NCI-H524 treated with DMSO at 0.1 percent for 48 hours (cell line): Measurements from ENCODE around the gene KCNA2.

Source experiments
- DNase-seq: peaks from one replicate; lab custom pipeline; 2025; lab: John Stamatoyannopoulos, UW

KCNA2 gene

DNA sequence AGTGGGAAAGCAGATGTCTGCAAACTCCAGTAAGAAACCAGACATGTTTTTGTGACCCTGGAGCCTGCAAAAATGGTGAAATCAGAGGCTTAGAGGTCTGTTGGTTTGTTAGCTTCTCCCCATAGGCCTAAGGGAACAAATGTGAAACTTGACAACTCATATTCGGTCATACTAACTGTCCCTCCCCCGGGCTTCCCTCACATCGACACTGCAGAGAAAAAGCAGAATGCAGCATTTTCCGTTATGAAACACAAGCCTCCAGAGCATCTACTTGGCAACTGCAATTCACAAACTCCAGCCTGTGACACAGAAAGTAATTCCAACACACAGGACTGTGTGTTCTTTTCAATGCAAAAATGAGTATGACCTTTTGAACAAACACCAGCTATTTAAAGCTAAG, 3.7 kb downstream of the KCNA2 start:
- no peak for DNase-seq

DNA sequence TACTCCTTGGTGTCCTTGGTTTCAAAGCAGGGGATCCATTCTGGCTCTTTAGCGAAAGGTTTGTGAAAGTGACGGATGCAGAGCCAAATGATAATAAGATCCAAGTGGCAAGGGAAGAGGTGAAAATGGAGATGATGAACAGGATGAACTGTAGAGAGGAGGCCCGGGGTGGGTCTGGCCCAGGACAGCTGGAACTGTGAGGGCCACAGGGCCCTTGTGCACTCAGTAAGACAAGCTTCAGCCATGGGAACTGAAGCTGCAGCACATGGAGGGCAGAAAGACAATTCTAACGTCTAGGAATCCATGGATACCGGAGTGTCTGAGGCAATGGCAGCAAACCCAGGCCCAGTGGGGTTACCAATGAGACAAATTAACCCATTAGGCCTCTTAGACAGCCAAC, 4.8 kb downstream of the KCNA2 start:
- no peak for DNase-seq

DNA sequence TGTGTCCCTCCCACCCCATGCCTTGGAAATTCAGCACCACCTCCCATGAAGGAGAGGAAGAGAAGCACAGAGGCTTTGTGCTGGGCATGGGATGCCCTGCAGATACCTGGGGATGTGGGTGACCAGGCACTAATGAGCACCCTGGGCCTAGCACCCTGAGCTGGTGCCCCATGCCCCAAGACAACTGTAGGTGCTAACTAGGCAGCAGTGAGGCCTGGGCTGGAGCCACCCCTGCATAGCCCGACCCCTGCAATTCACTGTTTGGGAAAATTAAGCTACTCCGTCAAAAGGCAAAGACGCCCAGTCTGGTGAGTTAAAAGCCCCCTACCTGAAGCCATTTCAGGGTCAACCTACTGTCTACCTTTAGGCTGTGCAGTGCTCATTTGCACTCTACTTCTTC, 5.4 kb downstream of the KCNA2 start:
- DNase-seq = no peak

DNA sequence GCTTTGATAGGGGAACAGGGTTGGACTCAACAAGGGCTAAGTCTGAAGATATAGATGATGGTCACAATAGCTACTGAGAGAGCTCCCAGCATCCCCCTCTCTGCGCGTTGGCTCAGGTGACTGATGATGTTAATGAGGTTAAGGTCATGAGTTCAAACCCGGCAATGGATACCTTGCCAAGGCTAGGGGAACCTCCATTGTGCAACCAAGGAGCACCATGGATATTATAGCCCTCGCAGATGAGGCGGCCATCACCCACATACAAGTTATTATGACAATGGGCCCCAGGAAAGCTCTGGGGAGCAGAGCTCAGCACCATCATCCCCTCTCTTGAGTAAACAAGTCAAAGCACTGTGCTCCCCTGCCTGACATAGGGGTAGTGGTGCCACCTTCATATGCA, 8.2 kb downstream of the KCNA2 start:
- DNase-seq = no peak

DNA sequence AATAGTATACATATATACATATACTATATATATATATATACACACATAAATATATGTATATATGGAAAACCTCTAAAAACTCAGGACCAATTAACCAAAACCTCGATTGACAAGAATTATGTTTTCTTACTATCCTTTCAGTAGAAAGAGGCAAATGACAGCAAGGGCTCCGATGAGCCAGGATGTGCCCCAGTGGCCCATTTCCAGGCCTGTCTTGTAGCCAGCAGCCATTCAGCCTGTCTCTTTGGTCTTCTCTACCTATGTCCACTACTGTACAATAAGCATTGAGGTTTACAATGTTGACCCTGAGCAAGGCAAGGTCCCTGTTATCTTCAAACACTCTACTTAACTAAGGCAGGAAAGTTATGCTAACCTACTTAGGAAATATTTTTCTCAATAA, 9.8 kb downstream of the KCNA2 start:
- DNase-seq = no peak

DNA sequence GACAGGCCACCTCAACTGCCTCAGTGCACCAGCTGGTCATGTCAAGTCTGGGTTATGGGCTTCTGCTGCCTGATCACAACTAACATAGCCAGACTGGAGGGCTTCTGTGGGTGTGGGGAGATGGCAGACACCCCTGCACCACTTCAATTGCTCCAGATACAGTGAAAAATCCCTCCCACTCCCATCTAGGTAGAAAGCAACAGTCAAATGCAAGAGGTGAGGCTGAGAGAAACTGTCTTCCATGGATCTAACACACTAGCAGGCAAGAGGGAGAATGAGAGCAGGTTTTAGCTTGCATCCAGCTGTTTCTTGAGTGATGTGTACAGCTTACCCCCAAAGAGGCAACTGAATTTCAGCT, 10.8 kb downstream of the KCNA2 start:
- DNase-seq = no peak

DNA sequence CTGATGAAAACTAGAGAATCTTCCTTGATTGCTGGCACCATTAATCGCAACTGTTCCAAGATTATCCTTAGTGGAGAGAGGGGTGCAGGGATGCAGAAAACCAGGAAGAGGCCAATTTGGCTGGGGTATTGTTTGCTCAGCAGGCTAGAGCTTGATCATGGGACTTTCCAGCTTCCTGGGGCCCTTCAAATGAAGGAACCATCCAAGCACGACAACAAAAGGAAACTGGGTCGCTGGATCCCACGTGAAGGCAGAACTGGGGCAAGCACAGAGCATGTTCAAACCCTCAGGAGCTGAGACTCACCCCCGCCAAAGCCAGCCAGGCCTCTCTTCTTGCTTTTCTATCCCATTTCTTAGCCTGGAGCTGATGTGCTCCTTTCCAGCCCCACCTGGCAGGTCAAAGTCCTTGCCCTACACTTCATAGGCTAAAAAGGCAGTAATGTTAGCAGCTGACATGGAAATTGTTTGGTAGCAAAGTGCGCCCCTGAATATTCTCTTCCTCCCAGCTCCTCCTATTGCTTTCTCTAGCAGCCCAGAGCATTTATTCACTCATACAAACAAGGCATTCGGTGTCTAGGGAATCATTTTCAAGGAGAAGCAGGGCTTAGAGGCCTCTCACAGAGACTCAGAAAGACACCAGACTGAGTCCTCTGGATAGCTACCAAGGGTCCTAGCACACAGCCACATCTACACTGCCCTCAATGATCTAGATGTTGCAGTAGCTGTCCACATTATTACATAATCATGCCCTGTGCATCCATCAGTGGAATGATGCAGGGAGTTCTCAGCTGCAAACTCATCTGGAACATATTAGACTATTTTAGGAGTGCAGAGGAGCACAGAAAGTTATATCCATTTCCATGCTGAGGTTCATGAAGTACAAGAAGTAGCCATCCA, 11.5 kb downstream of the KCNA2 start:
- DNase-seq = no peak

DNA sequence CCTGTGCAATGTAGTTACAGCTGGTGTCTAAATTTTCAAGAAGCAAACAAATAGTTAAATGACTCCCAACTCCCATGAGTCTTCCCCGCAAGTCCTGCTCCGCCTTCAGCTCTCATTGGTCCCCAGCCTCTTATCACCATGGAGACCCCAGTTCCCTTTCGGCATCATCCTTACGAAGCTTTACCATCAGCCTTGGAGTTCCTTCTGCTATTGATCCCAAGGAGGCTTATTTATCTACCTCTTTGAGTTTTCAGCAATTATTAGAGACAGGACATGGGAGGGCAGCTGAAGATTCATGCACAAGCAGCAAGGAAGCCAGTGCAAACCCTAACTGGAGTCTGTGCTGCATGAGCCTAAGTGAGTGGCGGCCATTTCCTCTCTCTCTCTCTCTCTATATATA, 12.3 kb downstream of the KCNA2 start:
- DNase-seq = no peak

DNA sequence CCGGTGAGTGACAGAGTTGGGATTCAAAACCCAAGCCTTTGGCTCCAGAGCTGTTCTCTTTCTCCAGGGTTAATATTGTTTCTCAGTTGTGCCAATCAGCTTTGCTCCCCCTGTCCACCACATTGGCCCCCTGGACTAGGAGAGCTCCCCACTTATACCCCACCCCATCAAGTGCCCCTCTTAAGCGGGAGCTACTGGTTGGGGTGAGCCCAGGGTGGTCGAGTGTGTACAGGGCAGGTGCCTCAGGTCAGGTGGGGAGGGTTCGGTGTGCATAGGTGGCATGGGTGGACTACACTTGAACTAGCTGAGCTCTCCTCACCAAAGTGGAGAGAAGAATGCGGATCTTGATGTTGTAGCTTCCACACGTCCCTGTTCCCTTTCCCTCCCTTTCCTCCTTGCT, 14.2 kb downstream of the KCNA2 start:
- DNase-seq = no peak

DNA sequence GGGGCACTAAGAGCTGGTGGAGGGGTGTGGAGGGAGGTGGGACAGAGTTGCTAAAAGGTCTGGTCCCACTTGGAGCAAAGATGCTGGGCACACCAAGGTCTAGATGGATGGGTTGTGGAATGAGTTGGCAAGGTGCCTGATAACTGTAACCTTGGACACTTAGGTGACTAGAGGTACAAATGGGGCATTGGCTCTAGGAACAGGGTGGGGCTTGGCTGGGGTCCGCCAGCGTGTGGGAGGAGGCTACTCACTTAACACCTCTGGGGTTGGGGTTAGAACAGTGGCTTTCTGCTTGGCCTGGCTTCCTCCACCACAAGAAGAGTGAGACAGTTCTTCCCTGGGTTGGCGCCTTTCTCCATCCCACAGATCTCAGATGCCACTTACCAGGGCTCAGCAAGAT, 17.2 kb downstream of the KCNA2 start:
- no peak for DNase-seq

DNA sequence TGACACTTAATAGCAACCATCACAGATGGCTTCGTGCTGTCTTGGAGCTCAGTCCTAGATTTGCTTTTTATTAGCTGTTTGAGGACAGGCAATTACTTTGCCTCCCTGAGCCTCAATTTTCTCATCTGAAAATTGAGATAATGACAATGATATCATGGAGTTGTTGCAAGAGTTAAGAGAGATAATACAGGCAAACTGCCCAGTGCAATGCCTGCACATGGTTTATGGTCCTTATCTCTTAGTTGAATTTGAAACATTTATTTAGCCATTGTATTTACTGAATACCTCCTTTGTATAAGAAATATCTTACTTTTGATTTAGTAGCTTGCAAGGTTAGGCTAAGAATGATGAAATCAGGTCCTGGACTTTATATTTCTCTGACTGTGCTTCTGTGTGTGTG, 17.7 kb downstream of the KCNA2 start:
- DNase-seq = no peak

DNA sequence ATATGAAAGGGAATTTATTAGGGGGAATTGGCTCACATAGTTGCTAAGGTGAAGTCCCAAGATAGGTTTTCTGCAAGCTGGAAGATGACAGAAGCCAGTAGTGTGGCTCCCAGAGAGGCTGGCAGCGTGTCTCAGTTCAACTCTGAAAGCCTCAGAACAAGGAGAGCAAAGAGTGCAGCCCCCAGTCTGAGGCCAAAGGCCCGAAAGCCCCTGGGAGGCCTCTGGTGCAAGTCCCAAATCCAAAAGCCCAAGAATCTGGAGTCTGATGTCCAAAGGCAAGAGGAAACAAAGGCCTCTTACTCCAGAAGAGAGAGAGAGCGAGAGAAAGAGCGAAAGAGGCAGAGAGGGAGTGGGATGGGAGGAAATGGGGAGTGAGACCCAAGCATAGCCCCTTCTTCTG, 18.3 kb downstream of the KCNA2 start:
- DNase-seq = no peak

DNA sequence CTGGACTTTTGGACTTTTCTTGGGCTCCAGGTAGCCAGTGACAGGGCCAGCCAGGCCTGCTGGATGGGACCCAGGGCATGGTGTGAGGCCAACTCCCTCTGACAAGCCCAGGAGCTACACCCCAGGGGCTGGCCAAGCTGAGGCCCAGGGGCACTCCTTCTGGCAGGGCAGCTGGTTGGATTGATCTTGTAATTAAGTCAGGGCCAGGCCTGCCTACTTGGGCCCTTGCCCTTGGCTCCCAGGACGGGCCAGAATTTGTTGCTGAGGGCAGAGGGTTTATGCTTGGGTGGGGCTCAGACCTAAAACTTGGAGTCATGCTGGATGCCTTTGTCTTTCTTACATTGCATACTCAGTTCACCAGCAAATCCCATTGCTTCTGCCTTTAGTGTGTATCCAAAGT, 20.7 kb downstream of the KCNA2 start:
- no peak for DNase-seq

DNA sequence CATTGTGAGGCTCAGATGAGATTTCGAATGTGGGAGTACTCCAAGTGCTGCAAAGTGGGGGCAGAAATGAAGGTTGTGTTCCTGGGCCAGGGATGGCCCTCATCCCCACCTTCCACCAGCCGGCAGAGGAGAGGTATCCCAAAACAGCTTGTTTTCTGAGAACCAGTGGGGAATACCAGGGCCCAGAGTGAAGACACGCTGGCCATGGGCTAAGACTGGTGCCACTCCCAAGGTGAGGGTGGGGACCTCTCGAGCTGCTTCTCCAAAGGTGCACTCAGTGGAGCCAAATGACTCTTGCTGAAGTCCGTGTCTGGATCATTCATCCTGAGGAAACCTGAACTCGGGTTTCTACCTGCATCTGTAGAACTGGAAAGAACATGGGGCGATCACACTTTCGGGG, 22.1 kb downstream of the KCNA2 start:
- no peak for DNase-seq

DNA sequence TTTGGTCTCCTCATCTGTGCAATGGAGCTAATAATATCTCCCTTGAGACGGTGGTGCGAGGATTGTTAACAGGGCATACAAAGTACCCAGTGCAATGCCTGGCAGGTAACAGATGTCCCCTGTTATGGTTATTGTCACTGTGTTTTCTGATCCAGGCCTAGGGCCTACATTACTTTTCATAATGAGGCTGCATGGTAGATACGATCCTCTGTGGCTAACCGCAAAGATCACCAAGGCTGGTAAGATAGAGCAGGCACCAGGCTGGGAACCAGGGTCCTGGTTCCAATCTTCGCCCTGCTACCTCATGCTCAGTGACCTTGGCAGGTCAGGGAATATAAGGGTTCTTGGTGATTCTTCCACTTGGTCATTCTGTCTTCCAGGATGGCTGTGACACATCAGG, 22.7 kb downstream of the KCNA2 start:
- DNase-seq = no peak

DNA sequence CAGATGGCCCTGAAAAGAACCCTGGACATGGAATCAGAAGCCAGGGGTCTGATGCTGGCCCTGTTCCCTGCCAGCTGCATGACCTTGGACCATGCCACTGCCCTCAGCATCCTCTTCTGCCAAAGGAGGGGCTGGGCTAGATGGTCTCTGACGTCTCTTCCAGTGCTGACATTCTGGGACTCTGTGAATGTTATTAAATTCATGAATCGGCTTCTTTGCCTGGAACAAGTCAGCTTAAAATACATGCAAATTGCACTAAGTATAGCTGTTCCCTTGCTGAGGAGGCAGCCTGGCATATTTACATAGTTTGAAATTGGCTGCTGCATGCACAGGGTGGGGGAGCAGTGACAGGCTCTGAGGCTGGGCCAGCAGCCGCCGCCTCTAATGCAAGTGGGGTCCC, 23.8 kb downstream of the KCNA2 start:
- DNase-seq = no peak

DNA sequence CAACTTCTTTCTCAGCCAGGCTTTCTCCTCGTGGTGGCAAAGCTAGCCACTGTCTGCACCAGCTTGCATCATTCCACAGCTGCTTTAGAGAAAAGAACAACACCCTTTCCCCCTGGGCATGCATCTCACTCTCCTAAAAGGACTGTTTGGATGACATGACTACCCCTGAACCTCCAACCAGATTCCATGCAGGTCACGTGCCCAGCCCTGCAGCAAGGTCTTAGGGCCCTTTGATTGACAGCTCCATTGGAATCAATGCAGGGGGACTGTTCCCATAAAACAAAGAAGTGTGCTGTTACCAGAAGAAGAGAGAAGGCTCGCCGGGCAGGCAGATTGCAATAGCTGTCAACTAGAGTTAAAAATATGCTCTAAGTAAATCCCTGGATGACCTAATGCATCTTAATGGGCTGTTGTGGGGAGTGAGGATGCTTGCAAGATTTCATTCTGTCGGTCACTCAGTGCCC, 24.4 kb downstream of the KCNA2 start:
- no peak for DNase-seq

DNA sequence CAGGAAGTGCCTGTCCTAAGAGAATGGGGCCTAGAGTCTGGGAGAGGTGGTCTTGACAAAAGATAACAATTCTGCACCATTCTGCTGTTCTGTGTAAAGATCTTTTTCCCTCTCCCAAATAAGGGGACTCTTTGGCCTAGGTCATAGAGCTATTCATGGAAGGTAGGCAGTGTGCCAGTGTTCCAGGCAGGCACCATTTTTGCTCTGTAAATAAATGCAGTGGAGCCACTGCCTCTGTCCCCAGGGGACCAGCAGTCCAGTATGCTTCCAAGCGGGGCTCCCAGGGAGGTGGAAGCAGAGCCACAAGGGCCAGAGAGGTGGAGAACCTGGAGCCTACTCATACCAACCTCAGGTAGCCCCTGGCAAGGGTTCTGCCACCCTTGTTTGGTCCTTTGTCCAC, 25.9 kb downstream of the KCNA2 start:
- no peak for DNase-seq

DNA sequence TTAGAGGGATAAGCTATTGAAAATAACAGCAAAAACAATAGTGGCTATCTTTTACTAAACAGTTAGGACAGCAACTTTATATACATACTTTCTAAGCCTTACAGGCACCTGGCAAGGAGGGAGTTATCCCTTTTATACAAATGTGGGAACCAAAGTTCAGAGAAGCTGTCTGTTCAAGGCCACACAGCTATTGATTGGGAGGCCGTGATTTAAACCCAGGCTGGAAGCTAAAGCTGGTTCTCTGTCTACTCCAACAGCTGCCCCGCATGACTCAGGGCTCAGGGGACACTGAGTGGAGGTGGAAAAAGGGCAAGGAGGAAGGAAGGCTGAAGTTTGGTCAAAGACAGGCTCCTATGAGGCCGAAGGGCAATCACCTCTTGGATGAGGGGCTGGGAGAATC, 26.7 kb downstream of the KCNA2 start:
- no peak for DNase-seq

DNA sequence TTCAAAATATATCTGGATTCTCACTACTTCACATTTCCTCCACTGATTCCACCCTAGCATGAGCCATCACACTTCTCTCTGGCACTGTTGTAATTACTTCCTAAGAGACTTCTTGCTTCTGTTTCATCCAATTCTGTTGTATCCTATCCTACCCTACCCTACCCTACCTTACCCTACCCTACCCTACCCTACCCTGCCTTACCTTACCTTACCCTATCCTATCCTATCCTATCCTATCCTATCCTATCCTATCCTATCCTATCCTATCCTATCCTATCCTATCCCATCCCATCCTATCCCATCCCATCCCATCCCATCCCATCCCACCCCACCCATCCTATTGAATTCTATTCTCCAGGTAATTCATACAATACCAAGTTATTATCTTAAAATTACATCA, 29.7 kb downstream of the KCNA2 start:
- no peak for DNase-seq

DNA sequence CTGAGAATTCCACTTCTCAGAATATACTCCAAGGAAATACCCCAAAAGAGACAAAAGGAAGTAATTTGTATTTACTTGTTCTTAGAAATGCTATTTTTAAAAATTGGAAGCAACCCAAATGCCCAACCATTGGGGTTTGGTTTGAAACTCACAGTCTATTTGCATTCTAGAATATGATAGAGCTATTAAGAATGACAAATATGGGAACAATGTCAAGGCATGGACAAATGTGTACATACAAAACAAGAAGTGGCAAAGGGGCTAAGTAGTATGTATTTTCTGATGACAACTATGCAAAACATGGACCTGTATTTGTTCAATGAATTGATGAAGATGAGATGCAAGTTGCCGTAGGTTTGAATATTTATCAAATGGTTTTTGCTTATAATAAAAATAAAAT, 32.8 kb downstream of the KCNA2 start:
- no peak for DNase-seq

DNA sequence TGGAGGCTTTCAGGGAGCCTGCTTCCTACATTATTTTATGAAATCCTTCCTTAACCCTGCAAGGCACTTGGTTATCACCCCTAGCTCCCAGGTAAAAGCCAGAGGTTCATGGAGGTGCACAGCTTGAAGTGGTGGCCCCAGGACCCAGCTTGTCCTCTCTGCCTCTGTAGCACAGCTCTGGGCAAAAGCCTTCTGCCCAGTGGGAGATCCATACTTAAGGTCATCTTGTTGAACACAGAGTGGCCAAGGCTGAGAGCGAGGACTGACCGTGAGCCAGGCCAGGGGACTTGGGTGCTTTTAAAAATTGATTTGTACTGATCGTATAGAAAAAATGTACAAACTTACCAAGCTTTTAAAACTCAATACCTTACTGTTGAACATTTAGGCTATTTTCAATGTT, 33.4 kb downstream of the KCNA2 start:
- DNase-seq = no peak

DNA sequence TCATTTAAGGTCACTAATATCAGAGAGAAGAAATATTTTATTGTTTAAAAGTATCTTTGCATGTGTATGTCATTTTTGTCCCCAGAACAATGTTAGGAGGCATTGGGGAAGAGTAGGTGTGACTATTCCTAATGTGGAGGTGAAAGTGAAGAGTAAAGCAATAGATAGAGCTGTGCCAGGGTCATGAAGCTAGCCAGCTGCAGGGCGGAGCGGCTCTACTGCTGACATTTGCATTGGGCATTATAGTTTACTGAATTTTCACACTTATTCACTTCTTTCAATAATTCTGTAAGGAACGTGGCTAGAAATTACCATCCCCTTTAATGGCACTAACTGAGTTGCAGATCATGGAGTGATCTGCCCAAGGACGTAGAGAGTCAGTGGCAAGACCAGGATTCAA, 35.3 kb downstream of the KCNA2 start:
- DNase-seq = no peak

DNA sequence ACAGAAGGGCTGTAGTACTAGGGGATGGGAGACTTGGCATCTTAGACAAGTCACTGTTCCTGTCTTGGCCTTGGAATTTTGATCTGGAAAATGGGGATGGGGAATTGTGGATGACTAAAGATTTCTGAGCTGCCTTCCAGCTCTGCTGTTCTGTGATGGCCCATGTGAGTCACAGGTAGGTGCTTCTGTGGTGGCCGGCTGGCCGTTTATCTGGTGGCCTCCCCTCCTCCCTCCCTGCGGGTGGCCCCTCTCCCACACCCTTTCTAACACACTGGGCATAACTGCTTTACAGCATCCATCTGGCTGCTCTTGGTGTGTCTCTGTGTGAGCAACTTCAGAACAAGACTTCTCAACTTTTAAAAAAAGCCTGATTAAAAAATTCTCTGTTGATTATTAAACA, 35.9 kb downstream of the KCNA2 start:
- DNase-seq = no peak
